Lower leg skin (tissue), 4 donors: ENCODE measurements around the gene ABHD1. TPM values are rescaled to one million over a fixed set of nuclear protein-coding genes. Genes with fewer than 3 reads are reported as not detected.

Source experiments
- DNase-seq, 2 donors: peaks; one replicate each; pipeline ENCODE4 v3.0.0-alpha.2; 2019; ENCODE audit warnings: low spot score in 2 of 2
- H3K4me3 ChIP-seq: fragments of 200-600 bp; sonication (generic); 2 replicates; pipeline ENCODE4 v1.5.1; 2017; ENCODE audit warnings: mild to moderate bottlenecking, low read depth; ENCODE audit not compliant: poor library complexity, severe bottlenecking
- CTCF ChIP-seq, 3 donors: fragments of 450-650 bp; IDR thresholded peaks; one replicate each; pipeline ENCODE4 v1.5.1; 2016; ENCODE audit warnings: antibody characterized with exemption in 3 of 3, mild to moderate bottlenecking in 3 of 3, moderate library complexity in 2 of 3
- POLR2A ChIP-seq, 2 donors: fragments of 450-650 bp; IDR thresholded peaks; one replicate each; pipeline ENCODE4 v1.6.1; 2016 to 2017; ENCODE audit warnings: antibody characterized with exemption in 2 of 2, mild to moderate bottlenecking in 1 of 2, moderate library complexity in 1 of 2
- WGBS, 2 donors: methylation state at CpG; one replicate each; pipeline ENCODE4 v1.1.5; 2018; 5-methylcytosine and 5-hydroxymethylcytosine counted together
- intact Hi-C: fragments of 100-400 bp; cut with DNase I; formaldehyde crosslinking; loops from one replicate; pipeline ENCODE4 v1.15.0; 2023; ENCODE audit warnings: low total_unique reads
- total RNA-seq, 4 donors: library from RNA; depleted of rRNA; stranded (reverse); fragments of >200 nt; gene quantifications; one replicate each; pipeline ENCODE4 v1.1.0, GENCODE V29; 2016

ABHD1 gene
- total RNA-seq, 4 donors from 2014 or later, result 0.57 to 0.94 TPM; not detected in 2

- H3K4me3 ChIP-seq, result no peak overlapping the region
- intact Hi-C loops, result no loop called here
- TF ChIP-seq CTCF (IDR thresholded peaks at IDR 0.05) (no peak), POLR2A (IDR thresholded peaks at IDR 0.05) (no peak)
- DNase-seq, result no peak
- WGBS, 2 donors, result 74 to 89% methylated on average over 11 of the region's 11 CpGs
Observed at GRCh38 chr2:27131429-27131828, 7.8 kb downstream of the ABHD1 start.

DNA sequence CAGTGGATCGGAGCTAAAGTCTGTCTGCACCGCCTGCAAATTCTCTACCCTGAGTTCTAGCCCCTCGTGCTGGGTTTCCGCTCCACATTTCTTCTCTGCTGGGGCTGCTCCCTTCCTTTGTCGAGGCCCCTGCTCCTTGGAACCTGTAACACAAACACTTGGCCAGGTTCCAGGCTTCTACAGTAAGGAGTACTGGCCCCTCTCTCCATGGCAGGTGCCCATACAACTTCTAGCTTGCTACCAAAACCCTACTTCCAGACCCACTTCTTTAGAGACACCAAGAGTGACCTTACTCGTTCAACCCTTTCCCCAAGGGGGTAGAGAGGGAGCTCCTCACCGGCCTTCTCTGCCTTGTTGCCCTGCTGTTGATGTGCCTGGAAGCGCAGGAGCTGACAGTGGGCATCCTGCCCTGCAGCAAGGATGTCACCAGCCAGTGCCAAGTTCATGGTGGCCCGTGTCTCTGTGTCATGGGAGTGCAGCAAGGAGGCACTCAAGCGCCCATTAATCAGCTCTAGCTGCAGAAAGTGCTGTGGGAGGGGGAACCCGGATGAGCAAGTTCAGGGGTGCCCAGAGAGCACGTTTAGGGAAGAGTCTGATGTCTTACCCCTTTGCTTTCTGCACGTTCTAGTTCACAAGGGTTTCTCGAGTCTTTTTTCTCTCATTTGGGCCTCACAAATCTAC, 9.7 kb downstream of the ABHD1 start:
- intact Hi-C loops, result no loop called here
- 36 to 41% methylated on average over 14 of the region's 14 CpGs for WGBS, 2 donors
- no peak for DNase-seq
- no peak for TF ChIP-seq CTCF (IDR thresholded peaks at IDR 0.05)
- no peak for TF ChIP-seq POLR2A (IDR thresholded peaks at IDR 0.05)
- H3K4me3 ChIP-seq, result peak overlapping the region; percentile 80

- intact Hi-C loops, result no loop called here
- WGBS, 2 donors, result 0 to 1% methylated on average over 46 to 70 of the region's 86 CpGs
- no peak for TF ChIP-seq CTCF (IDR thresholded peaks at IDR 0.05)
- no peak for TF ChIP-seq POLR2A (IDR thresholded peaks at IDR 0.05)
Observed at GRCh38 chr2:27133905-27134780, 10.5 kb downstream of the ABHD1 start, which contains the start of gene PREB. Gene PREB (minus strand): TSS chr2:27134636. CDS start chr2:27134421, 215 bp downstream.

GRCh38 chr2:27134781-27135477, 11.3 kb downstream of the ABHD1 start:
- intact Hi-C loops, result no loop called here
- 51 to 54% methylated on average over 32 to 33 of the region's 33 CpGs for WGBS, 2 donors
- no peak overlapping the region for H3K4me3 ChIP-seq
- TF ChIP-seq CTCF (IDR thresholded peaks at IDR 0.05) (no peak), POLR2A (IDR thresholded peaks at IDR 0.05) (no peak)
- DNase-seq, result no peak

More at GRCh38 chr2:27133905-27134780, 10.5 kb downstream of the ABHD1 start, which contains the start of gene PREB:
- DNase-seq, result peak; percentile 93 to 99
- peak within 1 kb of the TSS; percentile 80 for H3K4me3 ChIP-seq

DNA sequence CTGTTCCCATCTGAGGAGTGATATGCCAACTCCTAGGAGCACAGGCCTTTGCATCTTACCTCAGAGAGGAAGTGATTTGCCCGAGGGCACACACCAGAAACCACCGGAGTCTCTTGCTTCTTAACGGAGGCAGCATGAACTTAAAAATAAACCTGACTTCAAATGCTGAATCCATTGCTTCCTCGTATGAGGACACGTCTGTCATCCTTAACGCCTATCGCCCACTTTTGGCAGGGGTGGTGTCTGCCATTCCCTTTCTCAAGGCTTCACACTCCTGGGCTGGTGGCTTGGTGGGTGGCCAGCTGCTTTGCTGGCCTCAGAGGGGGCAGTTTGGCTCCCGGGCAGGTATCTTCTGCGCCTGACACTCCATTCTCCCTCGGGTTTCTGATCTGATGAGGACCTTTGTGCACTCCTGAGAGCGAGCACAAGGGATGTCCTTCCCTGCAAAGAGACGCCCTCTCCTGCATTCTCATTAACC, 11.9 kb downstream of the ABHD1 start:
- TF ChIP-seq POLR2A (IDR thresholded peaks at IDR 0.05), result no peak
- no peak for TF ChIP-seq CTCF (IDR thresholded peaks at IDR 0.05)
- no peak for DNase-seq
- intact Hi-C loops, result no loop called here
- WGBS, 2 donors, result 77 to 81% methylated on average over 12 of the region's 12 CpGs
- H3K4me3 ChIP-seq, result no peak overlapping the region
